ENCODE measurements around the gene SPTBN5. TPM values are rescaled to one million over a fixed set of nuclear protein-coding genes. Genes with fewer than 3 reads are reported as not detected.

SPTBN5 gene
- total and polyA plus RNA-seq, 8 donors, result 0.32 to 11.4 (median 0.84) TPM

- TF ChIP-seq, protein P1, sequence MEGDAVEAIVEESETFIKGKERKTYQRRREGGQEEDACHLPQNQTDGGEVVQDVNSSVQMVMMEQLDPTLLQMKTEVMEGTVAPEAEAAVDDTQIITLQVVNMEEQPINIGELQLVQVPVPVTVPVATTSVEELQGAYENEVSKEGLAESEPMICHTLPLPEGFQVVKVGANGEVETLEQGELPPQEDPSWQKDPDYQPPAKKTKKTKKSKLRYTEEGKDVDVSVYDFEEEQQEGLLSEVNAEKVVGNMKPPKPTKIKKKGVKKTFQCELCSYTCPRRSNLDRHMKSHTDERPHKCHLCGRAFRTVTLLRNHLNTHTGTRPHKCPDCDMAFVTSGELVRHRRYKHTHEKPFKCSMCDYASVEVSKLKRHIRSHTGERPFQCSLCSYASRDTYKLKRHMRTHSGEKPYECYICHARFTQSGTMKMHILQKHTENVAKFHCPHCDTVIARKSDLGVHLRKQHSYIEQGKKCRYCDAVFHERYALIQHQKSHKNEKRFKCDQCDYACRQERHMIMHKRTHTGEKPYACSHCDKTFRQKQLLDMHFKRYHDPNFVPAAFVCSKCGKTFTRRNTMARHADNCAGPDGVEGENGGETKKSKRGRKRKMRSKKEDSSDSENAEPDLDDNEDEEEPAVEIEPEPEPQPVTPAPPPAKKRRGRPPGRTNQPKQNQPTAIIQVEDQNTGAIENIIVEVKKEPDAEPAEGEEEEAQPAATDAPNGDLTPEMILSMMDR (IDR thresholded peaks at IDR 0.05), result no peak
- H3K27me3 ChIP-seq, result no peaks in the 10 kb centered on the region
- no peak overlapping the region for H3K4me3 ChIP-seq
- H3K36me3 ChIP-seq, result peaks cover 0 to 16% (median 0%) of the 10 kb centered on the region in 3 donors
- H3K4me1 ChIP-seq, result no peaks in the 10 kb centered on the region
- ATAC-seq (no peak), DNase-seq (no peak), FAIRE-seq (no peak)
- 94 to 96% methylated on average over 8 of the region's 8 CpGs for WGBS, 2 donors
- no peaks in the 10 kb centered on the region for H3K9me3 ChIP-seq
- H3K27ac ChIP-seq, result no peak overlapping the region
- intact Hi-C loops (cut with DNase I), result loop anchor here in 1 of 3 donors (5.0 kb wide), 1 partner anchor 41 kb away; the partner anchor contains the start of gene MAPKBP1
Measured at GRCh38 chr15:41813426-41813825, 80.4 kb downstream of the SPTBN5 start.

- Histone ChIP-seq H3K27me3 (no peaks in the 10 kb centered on the region), H3K9me3 (no peaks in the 10 kb centered on the region), H3K4me3 (no peak overlapping the region), H3K36me3 (peaks cover 0 to 11% (median 0%) of the 10 kb centered on the region in 3 donors), H3K27ac (no peak overlapping the region), H3K4me1 (no peaks in the 10 kb centered on the region)
- intact Hi-C loops (cut with DNase I), result loop anchor here in 1 of 3 donors (5.0 kb wide), 1 partner anchor 41 kb away; the partner anchor contains the start of gene MAPKBP1
- no peak for DNase-seq
- TF ChIP-seq, protein P1 (IDR thresholded peaks at IDR 0.05), result no peak
- WGBS, 2 donors, result 91 to 96% methylated on average over 11 of the region's 11 CpGs
- FAIRE-seq, result no peak
- ATAC-seq, result no peak
Measured at GRCh38 chr15:41812820-41813375, 81.0 kb downstream of the SPTBN5 start.

- Histone ChIP-seq H3K27me3 (no peaks in the 10 kb centered on the region), H3K27ac (no peak overlapping the region), H3K4me1 (no peaks in the 10 kb centered on the region), H3K36me3 (peaks cover 0 to 4% (median 0%) of the 10 kb centered on the region in 3 donors), H3K9me3 (no peaks in the 10 kb centered on the region), H3K4me3 (no peak overlapping the region)
- TF ChIP-seq, protein P1 (IDR thresholded peaks at IDR 0.05), result peak; percentile 72 to 83 (median 80)
- intact Hi-C loops (cut with DNase I), result loop anchor here in 1 of 3 donors (5.0 kb wide), 1 partner anchor 39 kb away; the partner anchor contains the start of gene MAPKBP1
- WGBS, 2 donors, result 47 to 52% methylated on average over 18 of the region's 18 CpGs
- FAIRE-seq (no peak), DNase-seq (peak; percentile 71 to 90 (median 81)), ATAC-seq (peak; percentile 90 to 99 (median 98))
Measured at GRCh38 chr15:41811432-41812195, 82.2 kb downstream of the SPTBN5 start.

- Histone ChIP-seq H3K4me1 (no peaks in the 10 kb centered on the region), H3K27me3 (no peaks in the 10 kb centered on the region), H3K27ac (no peak overlapping the region), H3K36me3 (no peaks in the 10 kb centered on the region), H3K4me3 (no peak overlapping the region), H3K9me3 (no peaks in the 10 kb centered on the region)
- TF ChIP-seq, protein P1 (IDR thresholded peaks at IDR 0.05), result no peak
- FAIRE-seq (no peak), ATAC-seq (peak; percentile 4 to 11 (median 6)), DNase-seq (no peak)
- intact Hi-C loops (cut with DNase I), result loop anchor here in 1 of 3 donors (5.0 kb wide), 1 partner anchor 39 kb away; the partner anchor contains the start of gene MAPKBP1
- WGBS, 2 donors, result 83 to 87% methylated on average over 5 of the region's 5 CpGs
Measured at GRCh38 chr15:41810651-41811431, 83.0 kb downstream of the SPTBN5 start.

Measured in pancreas (tissue), 10 donors.